ENCODE measurements around the gene KAT2A.

DNA sequence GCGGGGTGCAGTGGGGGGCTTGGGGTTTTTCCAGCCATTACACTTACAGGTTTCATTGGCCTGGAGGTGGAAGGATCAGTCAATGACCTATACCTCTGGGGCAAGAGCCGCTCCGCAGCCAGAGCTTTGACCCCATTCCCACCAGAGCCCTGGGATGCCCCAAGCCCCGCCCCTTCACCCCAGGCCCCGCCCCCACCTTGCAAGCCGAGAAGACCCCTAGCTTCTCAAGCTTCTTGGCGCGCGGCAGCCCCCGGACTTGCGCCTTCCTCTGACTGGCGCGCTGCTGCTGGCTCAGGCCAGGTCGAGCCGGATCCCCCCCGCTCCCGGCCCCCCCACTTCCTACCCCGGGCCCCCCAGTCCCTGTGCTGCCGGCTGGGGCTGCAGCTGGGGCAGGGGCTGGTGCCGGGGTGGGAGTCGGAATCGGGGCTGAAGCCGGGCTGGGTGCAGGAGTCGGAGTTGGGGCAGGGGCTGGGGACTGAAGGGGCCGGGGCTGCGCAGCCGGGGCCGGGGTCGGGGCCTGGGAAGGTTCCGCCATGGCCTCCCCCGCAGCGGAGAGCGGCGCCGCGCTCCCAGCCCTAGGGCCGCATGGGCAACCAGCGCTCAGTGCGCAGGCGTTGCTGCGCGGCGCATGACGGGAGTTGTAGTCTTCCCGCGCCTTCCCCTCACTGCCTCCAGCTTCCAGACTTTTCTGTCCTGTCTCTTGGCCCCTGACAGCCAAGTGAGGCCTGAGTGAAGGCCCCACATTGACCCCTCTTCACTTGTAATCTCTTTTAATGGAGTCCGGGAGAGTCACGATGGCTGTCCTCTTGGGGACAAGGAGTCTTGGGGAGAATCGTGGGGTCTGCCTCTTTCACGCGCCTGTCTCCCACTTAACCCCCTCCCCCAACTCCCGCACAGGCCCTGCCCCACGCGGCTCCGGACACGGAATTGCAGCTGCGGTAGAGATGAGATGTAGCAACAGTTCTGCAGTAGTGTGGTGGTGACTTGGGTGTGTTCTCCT, at the start of gene KAT2A:
- TF ChIP-seq, protein P1, sequence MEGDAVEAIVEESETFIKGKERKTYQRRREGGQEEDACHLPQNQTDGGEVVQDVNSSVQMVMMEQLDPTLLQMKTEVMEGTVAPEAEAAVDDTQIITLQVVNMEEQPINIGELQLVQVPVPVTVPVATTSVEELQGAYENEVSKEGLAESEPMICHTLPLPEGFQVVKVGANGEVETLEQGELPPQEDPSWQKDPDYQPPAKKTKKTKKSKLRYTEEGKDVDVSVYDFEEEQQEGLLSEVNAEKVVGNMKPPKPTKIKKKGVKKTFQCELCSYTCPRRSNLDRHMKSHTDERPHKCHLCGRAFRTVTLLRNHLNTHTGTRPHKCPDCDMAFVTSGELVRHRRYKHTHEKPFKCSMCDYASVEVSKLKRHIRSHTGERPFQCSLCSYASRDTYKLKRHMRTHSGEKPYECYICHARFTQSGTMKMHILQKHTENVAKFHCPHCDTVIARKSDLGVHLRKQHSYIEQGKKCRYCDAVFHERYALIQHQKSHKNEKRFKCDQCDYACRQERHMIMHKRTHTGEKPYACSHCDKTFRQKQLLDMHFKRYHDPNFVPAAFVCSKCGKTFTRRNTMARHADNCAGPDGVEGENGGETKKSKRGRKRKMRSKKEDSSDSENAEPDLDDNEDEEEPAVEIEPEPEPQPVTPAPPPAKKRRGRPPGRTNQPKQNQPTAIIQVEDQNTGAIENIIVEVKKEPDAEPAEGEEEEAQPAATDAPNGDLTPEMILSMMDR (optimal IDR thresholded peaks at IDR 0.05 in 1 of 3, IDR thresholded peaks at IDR 0.05 in 1 of 3, conservative IDR thresholded peaks at IDR 0.05 in 1 of 3; ENCODE audit: extremely low read depth in 1 of 3, insufficient read depth in 2 of 3, low read length in 3 of 3): no peak
- no peak for TF ChIP-seq EZH2 (IDR thresholded peaks at IDR 0.05; ENCODE audit: low read length)

All from keratinocyte (primary cell).